NCI-H748 (cell line): ENCODE data around the gene CPM.

Experiments
- DNase-seq: peaks from one replicate; lab custom pipeline; 2025; ENCODE audit not compliant: unreplicated experiment; lab: John Stamatoyannopoulos, UW

Gene CPM

GRCh38 chr12:68932961-68933893 lies at the start of gene CPM:
CPM (minus strand) TSS chr12:68933171; CDS start chr12:68932837, 334 bp downstream.
- DNase-seq = peak; percentile 84

DNA sequence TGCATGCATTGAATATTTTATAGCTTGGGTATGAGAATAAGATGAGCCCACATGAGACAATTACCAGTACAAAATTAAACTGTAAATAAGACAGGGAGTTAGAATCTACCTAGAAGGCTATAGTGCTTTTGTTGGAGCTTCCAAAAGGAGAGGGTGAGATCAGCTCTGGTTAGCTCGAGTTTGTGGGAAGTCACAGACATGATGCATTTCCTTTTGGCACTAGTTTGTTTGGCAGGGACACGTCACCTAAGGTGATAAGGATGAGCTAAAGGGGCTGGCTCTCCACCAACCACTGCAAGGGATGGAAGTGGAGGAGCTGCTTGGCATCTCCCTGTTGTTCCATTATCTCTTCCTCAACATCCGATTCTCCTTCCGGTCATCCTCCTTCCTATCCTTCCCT lies 48.5 kb upstream of the CPM start:
- no peak for DNase-seq

DNA sequence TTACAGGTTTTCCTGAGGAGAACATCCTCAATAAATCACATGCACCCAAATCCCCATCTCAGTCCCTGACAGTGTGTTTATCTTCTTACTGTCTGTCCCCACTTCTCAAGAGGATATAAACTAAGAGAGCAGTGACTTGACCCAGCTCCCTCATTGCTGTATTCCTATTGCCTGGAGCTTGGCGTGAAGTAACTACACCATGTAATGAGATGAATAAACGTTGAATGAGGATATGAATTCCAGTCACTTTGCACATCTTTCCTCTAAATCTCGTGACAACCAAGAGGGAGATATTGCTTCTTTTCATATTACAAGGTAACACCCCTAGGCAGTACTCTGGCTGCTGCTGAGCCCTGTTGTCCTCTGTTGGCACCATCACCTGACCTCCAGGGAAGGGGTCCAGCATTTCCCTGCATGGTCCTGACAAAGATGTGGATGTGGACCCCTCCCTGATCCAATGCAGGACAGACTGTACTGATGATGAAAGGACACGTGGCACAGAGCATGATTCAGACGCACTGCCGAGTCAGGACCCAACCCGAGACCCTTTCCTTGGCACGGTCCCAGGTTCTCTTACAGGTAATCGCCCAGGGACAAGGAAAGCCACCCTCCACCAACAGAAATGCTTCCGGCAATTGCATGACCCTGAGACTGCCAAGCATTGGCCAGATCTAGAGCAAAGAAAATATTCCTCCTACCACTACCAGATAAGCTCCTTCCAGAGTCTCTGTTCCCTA lies 47.7 kb upstream of the CPM start:
- no peak for DNase-seq

- no peak for DNase-seq
Observed at GRCh38 chr12:68978678-68979077, 45.7 kb upstream of the CPM start.

DNA sequence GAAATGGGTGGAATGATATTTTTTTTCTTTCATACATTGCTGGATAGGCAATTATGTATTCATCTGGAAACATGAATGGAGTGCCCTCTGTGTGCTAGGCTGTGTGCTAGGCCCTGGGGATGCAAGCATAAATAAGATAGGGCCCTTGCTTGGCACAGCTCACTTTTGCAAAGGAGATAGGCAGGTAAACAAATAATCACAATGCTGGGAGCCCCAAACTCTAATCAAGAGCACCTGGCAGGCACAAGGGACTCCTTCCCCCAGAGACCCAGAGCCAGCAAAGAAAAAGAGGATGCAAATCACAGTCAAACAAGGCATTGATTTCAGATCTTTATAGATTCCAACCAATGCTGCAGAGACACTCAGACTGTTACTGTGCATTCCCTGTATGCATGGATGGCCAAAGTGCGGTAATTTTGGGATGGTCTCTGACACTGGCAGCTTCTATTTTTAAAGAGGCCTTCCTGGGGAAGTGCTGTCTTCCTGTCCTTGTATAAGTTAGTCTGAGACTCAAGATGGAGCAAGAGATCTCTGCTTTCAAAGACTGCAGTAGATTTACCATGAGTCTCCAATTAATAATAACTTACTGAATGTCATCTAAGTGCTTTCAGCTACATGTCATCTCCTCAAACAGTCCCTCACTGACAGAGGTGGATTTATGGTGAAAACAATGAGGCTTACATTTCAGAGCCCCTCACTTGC lies 45.1 kb upstream of the CPM start:
- DNase-seq = no peak

DNA sequence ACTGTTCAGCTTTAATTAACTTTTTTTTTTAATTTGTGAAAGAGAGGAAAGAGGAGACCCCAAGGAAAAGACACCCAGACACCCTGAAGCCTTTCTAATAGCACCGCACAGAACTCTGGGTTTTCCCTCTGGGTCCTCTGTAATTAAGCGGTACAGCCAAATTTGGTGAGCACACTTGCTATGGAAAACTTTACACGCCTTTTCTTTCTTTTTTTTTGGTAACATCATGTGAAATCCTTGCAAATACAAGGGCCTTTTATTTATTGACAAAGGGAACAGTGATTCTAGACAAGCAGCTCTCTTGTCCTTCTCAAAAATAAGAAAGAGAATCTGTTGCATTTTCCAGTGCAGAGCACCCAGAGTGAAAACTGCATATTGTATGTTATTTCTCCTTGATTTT lies 44.4 kb upstream of the CPM start:
- no peak for DNase-seq

- no peak for DNase-seq
Observed at GRCh38 chr12:68976395-68976841, 43.4 kb upstream of the CPM start.

GRCh38 chr12:68975811-68976210 lies 42.8 kb upstream of the CPM start:
- DNase-seq = no peak

- no peak for DNase-seq
Observed at GRCh38 chr12:68972595-68972994, 39.6 kb upstream of the CPM start.

- no peak for DNase-seq
Observed at GRCh38 chr12:68971404-68971803, 38.4 kb upstream of the CPM start.

GRCh38 chr12:68970951-68971350 lies 38.0 kb upstream of the CPM start:
- DNase-seq = no peak

DNA sequence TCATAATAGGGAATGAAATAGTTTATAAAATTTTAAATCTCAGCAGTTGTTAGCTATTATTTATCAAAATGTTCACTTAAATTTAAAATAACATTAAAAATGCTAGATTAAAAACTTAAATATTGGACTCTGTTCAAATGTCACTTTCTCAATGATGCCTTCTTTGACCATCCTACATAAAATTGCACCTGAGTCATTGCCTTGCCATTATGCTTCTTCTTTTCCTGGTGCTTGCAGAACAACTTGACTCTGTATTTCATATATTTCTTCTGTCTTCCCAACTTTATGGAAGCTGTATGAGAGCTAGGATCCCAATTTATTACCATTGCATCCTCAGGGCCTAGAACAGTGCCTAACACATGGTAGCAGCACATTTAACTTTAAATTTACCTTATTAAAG lies 37.3 kb upstream of the CPM start:
- no peak for DNase-seq

GRCh38 chr12:68967046-68967445 lies 34.1 kb upstream of the CPM start:
- no peak for DNase-seq

DNA sequence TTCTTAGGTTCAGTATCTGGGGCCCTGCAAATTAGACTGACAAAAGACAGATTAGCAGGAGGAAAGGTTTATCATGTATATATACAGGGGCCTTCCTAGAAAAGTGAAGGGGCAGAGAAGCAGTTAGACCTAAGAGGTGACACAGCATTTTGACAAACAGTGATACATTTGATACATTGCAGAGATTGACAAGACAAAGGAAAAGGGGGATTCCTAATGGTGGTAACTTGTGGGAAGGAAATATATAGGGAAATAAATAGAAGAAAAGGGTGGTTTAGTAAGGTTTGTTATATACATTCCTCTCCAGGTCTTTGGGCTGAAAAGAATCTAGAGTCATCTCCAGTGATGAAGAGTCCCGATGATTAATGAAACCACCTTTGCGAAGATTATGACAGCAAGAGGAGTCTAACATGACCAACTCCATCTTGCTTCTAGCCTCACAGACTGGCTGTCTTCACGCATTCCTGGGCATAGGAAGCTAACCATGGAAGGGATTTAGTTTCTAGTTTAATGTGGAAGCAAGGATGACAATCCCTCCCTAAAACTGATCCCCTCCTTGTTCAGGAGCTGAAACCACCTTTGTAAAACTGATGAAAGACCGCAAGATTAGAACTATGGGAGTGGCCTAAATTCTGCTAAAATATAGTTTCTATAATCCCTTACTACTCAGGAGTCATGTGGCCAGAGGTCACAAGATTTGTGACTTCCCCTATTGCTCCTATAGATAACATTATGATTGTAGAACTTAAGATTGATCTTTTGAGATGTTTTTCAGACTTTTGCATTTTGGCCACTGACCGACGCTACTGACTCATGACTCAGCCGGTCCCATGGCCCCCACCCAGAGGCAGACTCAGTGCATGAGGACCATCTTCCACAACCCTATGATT lies 31.1 kb upstream of the CPM start:
- no peak for DNase-seq

GRCh38 chr12:68962877-68963855 lies 30.2 kb upstream of the CPM start:
- DNase-seq = no peak

- DNase-seq = no peak
Observed at GRCh38 chr12:68959891-68960464, 27.0 kb upstream of the CPM start.

DNA sequence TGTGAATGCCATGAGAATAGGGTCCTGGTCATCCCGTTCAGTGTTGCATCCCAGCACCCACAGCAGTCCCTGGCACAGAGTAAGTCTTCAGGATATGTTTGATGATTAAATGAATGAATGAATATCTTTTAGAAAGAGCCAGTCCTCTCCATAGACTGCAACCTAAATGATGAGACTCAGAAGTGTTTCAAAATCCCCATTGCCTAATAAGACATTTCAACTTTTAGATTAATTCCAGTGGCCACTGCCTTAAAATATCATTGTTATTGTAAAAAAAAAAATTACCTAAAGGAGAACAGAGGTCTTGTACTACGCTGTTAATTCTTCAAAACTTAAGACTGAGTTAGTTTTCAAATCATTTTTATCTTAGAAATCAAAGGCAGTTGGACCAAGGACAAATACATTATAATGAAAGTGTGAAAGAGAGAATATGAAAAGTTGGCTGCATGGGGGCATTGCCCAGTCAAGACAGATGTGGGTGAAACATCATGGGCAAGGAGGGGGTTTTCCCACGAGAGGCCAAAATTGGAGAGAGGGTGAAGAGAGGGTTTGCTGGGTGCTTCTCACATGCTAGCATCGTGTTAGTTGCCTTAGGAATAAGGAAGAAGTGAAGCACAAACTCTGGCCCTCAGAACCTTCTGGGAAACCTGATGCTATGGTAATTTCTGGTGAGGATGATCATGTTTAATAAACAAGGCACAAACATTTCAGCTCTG lies 26.3 kb upstream of the CPM start:
- DNase-seq = no peak

DNA sequence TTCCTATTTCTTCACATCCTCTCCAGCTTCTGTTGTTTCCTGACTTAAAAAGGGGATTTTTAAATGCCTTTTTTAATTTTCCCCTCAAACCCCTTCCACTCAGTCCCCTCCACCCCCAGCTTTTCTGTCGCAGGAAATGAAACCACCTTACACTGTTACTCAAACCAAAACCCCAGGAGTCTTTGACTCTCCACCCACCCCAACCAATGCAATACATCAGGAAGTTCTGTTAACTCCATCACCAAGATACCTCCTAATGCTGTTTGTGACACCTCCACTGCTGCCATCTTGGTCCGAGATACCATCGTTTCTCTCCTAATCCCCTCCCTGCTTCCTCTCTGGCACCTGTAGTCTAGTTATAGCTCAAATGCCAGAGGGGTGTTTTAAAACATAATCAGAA lies 25.4 kb upstream of the CPM start:
- DNase-seq = no peak
